SW 1271 (cell line): ENCODE measurements around the gene GPBP1L1.
"Not testable (repeated sequence)": the region's sequence is repeated elsewhere in the genome, so short reads cannot be mapped to it uniquely, and the experiment has no call there.

Experiments
- DNase-seq, 2 experiments: peaks; one replicate each; lab custom pipeline; 2025; lab: John Stamatoyannopoulos, UW

Gene GPBP1L1

GRCh38 chr1:45679123-45679522, 7.2 kb downstream of the GPBP1L1 start:
- DNase-seq = peak in 1 of 2 experiments; percentile 8

DNA sequence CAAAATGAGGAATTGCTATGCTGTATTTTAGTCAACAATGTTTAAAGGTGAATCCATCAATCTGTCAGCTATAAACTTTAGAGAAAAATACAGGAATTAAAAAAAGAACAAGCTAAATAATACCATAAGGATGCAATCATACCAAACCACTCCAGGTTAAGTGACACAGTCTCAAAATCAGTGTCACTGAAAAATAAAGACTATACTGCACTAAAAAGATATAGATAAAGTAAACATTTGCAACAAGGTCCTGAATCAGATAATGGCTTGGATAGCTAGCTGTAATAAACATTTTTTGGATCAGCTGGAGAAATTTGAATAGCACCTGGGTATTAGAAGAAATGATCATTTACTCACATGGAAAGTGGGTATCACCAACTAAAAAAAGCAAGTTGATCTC, 7.8 kb downstream of the GPBP1L1 start:
- no peak for DNase-seq

- DNase-seq = no peak
These were observed 8.5 kb downstream of the GPBP1L1 start for GRCh38 chr1:45677751-45678245.

DNA sequence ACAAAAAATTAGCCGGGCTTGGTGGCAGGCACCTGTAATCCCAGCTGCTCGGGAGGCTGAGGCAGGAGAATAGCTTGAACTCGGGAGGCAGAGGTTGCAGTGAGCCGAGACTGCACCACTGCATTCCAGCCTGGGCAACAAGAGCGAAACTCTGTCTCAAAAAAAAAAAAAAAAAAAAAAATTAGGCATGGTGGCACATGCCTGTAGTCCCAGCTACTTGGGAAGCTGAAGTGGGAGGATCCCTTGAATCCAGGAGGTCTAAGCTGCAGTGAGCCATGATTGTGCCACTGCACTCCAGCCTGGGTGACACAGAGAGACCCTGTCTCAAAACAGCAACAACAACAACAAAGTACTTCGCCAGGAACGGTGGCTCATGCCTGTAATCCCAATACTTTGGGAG, 9.8 kb downstream of the GPBP1L1 start:
- DNase-seq = not testable (repeated sequence)

DNA sequence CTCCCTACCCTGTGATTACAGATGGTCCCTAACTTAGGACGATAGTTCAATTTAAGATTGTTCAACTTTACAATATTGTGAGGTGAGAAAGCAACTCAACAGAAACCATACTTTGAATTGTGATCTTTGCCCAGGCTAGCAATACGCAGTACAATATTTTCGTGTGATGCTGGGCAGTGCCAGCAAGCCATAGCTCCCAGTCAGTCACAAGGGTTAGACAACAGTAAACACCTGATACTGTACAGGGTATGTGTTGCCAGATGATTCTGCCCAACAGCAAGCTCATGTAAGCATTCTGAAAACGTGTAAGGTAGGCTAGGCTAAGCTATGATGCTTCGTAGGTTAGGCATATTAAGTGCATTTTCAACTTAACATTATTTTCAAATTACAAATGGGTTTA, 11.9 kb downstream of the GPBP1L1 start:
- DNase-seq = no peak

DNA sequence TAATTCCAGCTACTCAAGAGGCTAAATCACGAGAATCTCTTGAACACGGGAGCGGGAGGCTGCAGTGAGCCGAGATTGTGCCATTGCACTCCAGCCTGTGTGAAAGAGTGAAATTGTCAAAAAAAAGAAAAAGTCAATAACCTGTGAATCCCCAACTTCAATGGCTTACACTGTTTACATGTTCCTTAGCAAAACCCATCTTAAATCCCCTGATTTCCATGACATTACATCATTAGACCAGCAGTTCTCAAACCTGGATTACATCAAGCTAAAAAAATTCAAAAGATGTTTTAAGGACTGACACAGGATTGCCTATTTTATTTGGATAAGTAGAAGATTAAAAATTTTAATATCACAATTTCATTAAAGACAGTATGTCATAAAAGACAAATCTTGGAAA, 12.4 kb downstream of the GPBP1L1 start:
- no peak for DNase-seq

DNA sequence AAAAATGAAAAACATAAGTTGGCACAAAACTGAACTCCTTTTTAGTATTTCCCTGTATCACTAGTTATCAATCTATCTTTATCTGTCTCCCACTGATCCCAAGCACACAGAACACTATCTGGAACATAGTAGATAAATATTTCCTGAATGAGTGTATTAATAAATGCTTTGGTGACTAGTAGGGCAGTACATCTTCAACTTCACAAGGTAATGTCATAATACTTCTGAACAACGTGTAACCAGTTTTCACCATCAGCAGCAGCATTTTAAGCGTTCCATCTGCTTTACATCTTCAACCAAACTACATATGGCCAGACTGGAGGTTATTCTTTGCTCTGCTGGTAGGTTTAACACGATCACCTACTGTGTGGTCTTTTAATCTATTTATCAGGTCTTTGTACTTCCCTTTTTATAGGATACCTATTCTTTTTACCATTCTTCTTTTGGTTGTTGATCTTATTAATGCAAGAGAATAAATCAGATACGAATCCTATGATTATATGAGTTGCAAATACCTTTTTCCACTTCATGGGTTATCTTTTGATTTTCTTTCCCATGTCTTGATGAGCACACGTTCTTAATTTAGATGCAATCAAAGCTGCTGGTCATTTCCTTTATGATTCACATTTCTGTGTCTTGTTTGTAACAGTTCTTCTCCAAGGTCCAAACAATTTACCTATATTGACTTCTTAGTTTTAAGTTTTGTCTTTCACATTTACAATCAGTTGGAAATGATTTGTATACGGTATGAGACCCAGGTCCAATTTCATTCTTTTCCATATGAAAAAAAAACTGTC, 16.3 kb downstream of the GPBP1L1 start:
- no peak for DNase-seq

GRCh38 chr1:45669379-45669778, 17.0 kb downstream of the GPBP1L1 start:
- DNase-seq = no peak

GRCh38 chr1:45668526-45668925, 17.8 kb downstream of the GPBP1L1 start:
- DNase-seq = no peak

- no peak for DNase-seq
These were observed 18.8 kb downstream of the GPBP1L1 start for GRCh38 chr1:45667321-45668111.

DNA sequence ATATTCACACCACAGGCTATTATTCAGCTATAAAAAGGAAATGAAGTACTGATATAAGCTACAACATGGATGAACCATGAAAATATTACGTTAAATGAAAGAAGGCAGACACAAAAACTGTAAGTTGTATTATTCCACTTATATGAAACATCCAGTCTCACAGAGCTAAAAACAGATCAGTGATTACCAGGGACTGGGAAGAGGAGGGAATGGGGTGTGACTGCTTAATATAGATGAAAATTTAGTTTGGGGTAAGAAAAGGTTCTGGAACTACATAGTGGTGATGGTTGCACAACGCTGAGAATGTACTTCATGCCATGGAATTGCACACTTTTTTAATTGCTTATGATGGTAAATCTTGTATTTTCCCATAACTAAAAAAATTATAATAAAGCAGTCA, 19.5 kb downstream of the GPBP1L1 start:
- DNase-seq = no peak

- no peak for DNase-seq
These were observed 26.0 kb downstream of the GPBP1L1 start for GRCh38 chr1:45660336-45660735.

DNA sequence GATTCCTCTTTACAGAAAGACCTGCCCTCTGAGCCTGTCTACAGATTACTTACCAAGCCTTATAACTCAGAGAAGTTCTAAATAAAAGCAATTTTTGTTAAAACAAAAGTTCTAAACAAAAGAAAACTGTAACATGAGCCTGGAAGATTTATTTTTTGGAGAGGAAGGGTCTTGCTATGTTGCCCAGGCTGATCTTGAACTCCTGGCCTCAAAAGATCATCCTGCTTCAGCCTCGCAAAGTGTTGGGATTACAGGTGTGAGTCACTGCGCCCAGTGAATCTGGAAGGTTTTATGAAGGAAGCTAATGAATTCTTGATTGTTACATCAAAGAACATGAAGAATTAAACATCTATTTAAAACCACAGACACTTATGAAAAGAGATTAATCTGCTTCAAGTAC, 27.1 kb downstream of the GPBP1L1 start:
- no peak for DNase-seq

DNA sequence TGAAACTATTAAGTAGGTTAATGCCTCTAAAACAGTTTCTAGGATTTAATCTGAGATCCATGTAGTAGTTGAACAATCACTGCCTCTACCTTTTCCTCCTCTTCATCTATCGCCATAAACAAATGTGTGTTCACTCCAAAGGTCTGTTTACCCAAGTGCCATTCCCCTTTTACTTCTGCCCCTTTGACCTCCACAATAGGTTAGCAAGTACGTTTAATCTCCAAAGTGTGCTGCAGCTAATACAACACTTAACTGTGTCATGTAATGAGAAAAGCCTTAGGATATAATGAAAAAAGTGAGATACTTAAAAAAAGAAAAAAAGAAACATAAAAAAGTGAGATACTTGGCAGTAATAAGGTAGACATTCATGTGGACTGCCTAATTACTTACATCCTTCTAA, 28.2 kb downstream of the GPBP1L1 start:
- DNase-seq = no peak

DNA sequence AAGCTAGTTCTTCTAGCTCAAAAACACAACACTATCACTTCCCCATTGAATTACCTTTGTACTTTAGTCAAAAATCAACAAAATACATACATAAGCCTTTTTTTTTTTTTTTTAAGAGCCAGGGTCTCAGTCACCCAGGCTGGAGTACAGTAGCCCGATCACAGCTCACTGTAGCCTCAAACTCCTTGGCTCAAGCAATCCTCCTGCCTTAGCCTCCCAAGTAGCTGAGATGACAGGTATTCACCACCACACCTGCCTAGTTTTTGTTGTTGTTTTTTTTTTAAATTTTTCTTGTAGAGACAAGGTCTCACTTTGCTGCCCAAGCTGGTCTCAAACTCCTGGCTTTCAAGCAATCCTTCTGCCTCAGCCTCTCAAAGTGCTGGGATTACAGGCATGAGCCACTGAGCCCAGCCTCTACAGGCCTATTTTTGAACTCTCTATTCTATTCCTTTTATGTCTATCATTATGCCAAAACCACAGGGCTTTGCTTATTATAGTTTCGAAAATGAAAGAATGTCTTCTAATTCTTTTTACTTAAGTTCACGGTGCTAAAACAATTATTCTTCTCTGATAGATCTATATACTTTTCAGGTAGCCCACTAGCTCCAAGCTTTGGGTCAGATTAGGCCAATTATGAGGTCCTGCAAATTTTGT, 29.6 kb downstream of the GPBP1L1 start:
- DNase-seq = no peak

GRCh38 chr1:45654540-45655280, 31.6 kb downstream of the GPBP1L1 start:
- no peak for DNase-seq

DNA sequence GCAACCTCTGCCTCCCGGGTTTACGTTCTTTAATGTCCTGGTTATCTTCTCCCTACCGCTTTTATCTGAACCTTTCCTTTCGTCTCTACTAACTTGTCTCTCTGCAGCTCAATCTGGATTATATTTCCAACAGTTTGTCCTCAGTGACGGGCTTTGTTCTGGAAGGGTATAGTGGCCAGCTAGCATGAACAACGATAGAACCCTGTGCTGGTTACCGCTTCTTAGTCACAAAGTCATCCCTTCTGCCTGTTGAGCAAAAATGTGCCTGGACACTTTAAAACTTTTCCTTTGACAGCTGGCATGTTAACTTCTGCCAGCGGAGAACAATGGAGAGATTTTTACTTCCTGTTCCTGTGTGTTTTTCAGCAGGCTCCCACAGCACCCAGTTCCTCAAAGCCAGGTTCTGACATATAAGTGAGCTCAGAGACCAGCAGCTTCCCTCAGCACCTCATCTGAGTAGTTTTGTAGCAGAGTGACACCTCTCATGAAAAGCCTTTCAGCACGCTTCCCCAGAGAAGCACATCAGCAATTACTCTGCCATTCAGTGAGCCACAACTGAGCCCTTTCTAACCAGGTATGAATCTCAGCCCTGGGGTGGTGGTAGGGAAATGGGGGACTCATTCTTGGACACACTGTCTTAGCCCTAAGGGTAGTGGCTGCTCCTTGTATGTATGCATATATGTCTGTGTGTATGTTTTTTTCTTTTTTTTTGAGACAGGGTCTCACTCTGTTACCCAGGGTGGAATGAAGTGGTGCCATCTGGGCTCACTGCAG, 38.9 kb downstream of the GPBP1L1 start:
- no peak for DNase-seq

- no peak for DNase-seq
These were observed 41.7 kb downstream of the GPBP1L1 start for GRCh38 chr1:45644661-45645060.

DNA sequence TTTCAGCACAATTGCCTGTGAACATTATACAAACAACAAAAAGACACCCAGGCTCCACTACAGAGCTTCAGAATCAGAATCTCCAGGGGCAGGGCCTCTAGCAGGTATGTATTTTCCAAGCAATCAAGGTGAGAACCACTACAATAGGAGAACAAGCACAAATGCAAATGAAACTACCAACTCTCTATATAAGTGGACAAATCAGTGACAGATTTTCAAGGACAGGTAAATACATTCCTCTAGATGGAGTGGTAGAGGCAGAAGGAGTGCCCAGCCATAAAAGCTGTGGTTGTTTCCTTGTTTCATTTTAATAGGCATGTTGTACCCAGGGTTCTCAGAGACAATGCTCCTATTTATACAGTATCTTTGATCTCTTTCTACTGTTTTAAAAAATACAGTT, 42.4 kb downstream of the GPBP1L1 start:
- peak in 1 of 2 experiments; percentile 12 for DNase-seq

DNA sequence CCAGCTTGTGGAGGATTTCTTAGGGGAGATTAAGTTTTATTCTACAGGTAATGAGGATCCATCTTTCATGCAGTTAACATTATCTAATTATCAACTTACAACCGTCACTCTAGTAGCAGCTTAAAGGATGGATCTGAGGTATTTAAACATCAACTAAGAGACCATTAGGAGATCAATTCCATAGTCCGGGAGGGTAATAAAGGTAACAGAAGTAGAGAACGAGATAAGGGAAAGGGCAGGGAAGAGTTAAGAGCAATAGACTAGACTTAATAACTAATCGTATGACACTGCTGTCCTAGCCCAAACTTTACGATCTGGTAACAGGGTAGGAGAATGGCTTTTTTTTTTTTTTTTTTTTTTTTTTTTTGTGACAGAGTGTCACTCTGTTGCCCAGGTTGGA, 43.0 kb downstream of the GPBP1L1 start:
- DNase-seq = no peak

- no peak for DNase-seq
These were observed 46.0 kb downstream of the GPBP1L1 start for GRCh38 chr1:45640293-45640692.
